ENCODE measurements around the gene NSMF. TPM values are rescaled to one million over a fixed set of nuclear protein-coding genes. Genes with fewer than 3 reads are reported as not detected.

The NSMF gene
- total RNA-seq, 4 donors from 2014 or later = 219 to 297 (median 270) TPM

DNA sequence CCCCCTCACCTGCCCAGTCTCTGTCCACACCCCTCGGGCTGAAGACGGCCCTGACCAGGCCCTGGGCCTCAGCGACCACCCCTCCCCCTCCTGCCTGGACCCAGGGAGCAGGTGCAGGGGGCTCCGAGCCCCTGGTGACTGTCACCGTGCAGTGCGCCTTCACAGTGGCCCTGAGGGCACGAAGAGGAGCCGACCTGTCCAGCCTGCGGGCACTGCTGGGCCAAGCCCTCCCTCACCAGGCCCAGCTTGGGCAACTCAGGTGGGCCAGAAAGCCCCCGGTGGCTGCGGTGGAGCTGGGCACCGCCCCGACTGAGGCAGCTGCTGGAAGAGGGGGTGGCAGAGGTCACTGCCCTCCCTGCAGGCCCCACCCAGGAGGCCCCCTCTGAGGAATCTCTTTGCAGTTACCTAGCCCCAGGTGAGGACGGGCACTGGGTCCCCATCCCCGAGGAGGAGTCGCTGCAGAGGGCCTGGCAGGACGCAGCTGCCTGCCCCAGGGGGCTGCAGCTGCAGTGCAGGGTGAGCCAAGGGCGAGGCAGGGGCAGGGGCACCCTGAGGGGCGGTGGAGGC, 25.7 kb downstream of the NSMF start:
- no peaks in the 10 kb centered on the region for H3K9me3 ChIP-seq
- H3K36me3 ChIP-seq = peaks cover 0 to 8% (median 0%) of the 10 kb centered on the region in 3 donors
- H3K27me3 ChIP-seq = peaks cover 0 to 12% of the 10 kb centered on the region in 2 donors
- 72 to 81% methylated on average over 8 to 16 of the region's 19 CpGs for WGBS, 2 donors
- H3K27ac ChIP-seq = no peak overlapping the region
- H3K4me3 ChIP-seq = no peak overlapping the region
- peaks cover 0 to 13% (median 3%) of the 10 kb centered on the region in 4 donors for H3K4me1 ChIP-seq
- no peak for DNase-seq (ENCODE audit: low spot score in 2 of 2)
- TF ChIP-seq, protein P1, sequence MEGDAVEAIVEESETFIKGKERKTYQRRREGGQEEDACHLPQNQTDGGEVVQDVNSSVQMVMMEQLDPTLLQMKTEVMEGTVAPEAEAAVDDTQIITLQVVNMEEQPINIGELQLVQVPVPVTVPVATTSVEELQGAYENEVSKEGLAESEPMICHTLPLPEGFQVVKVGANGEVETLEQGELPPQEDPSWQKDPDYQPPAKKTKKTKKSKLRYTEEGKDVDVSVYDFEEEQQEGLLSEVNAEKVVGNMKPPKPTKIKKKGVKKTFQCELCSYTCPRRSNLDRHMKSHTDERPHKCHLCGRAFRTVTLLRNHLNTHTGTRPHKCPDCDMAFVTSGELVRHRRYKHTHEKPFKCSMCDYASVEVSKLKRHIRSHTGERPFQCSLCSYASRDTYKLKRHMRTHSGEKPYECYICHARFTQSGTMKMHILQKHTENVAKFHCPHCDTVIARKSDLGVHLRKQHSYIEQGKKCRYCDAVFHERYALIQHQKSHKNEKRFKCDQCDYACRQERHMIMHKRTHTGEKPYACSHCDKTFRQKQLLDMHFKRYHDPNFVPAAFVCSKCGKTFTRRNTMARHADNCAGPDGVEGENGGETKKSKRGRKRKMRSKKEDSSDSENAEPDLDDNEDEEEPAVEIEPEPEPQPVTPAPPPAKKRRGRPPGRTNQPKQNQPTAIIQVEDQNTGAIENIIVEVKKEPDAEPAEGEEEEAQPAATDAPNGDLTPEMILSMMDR (IDR thresholded peaks at IDR 0.05) = no peak
- TF ChIP-seq POLR2A (IDR thresholded peaks at IDR 0.05) (no peak), EP300 (IDR thresholded peaks at IDR 0.05) (no peak)

GRCh38 chr9:137432687-137433348, 26.3 kb downstream of the NSMF start:
- TF ChIP-seq, protein P1 (IDR thresholded peaks at IDR 0.05) = no peak
- TF ChIP-seq EP300 (IDR thresholded peaks at IDR 0.05) = no peak
- TF ChIP-seq POLR2A (IDR thresholded peaks at IDR 0.05) = no peak
- H3K27ac ChIP-seq = no peak overlapping the region
- WGBS, 2 donors = 88 to 91% methylated on average over 11 to 18 of the region's 20 CpGs
- DNase-seq (ENCODE audit: low spot score in 2 of 2) = no peak
- H3K4me3 ChIP-seq = no peak overlapping the region
- peaks cover 0 to 13% (median 3%) of the 10 kb centered on the region in 4 donors for H3K4me1 ChIP-seq
- H3K36me3 ChIP-seq = peaks cover 0 to 8% (median 0%) of the 10 kb centered on the region in 3 donors
- no peaks in the 10 kb centered on the region for H3K9me3 ChIP-seq
- H3K27me3 ChIP-seq = peaks cover 0 to 12% of the 10 kb centered on the region in 2 donors

DNA sequence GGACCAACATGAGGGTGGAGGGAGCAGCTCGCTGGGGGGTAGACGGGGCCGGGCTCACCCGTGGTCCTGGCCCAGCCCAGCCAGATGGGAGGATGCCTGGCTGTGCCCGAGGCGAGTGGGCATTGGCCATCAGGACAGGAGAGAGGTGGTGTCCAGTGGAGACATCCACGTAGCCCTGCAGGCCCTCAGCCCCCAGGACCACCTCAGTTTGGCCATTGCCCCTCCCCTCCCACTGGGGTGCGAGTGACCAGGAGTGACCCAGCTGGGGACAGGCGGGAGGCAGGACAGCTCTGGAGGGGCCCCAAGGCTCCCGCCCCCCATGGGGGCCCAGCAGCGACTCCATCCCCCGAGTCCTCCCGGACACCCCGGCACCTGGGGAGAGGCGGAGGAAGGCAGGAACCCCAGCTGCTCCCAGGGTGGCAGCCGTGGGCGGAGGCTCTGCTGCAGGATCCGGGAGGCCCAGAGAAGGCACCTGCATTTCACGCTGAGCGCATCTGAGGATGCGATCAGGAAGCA, 27.7 kb downstream of the NSMF start:
- Histone ChIP-seq H3K4me3 (no peak overlapping the region), H3K27me3 (peaks cover 0 to under 1% of the 10 kb centered on the region in 2 donors), H3K4me1 (peaks cover 0 to 10% (median 3%) of the 10 kb centered on the region in 4 donors), H3K9me3 (no peaks in the 10 kb centered on the region), H3K27ac (no peak overlapping the region), H3K36me3 (peaks cover 0 to 8% (median 0%) of the 10 kb centered on the region in 3 donors)
- TF ChIP-seq POLR2A (IDR thresholded peaks at IDR 0.05) (no peak), EP300 (IDR thresholded peaks at IDR 0.05) (no peak)
- TF ChIP-seq, protein P1 (IDR thresholded peaks at IDR 0.05) = no peak
- DNase-seq (ENCODE audit: low spot score in 2 of 2) = no peak
- WGBS, 2 donors = 78 to 83% methylated on average over 13 to 17 of the region's 21 CpGs

- Histone ChIP-seq H3K4me1 (peaks cover 0 to 4% (median 1%) of the 10 kb centered on the region in 4 donors), H3K9me3 (no peaks in the 10 kb centered on the region), H3K36me3 (peaks cover 0 to 8% (median 0%) of the 10 kb centered on the region in 3 donors), H3K4me3 (no peak overlapping the region), H3K27ac (no peak overlapping the region), H3K27me3 (no peaks in the 10 kb centered on the region)
- DNase-seq (ENCODE audit: low spot score in 2 of 2) = no peak
- WGBS, 2 donors = 69 to 81% methylated on average over 14 to 17 of the region's 27 CpGs
- TF ChIP-seq EP300 (IDR thresholded peaks at IDR 0.05) (no peak), POLR2A (IDR thresholded peaks at IDR 0.05) (no peak)
Measured at GRCh38 chr9:137430723-137431415, 28.3 kb downstream of the NSMF start.

DNA sequence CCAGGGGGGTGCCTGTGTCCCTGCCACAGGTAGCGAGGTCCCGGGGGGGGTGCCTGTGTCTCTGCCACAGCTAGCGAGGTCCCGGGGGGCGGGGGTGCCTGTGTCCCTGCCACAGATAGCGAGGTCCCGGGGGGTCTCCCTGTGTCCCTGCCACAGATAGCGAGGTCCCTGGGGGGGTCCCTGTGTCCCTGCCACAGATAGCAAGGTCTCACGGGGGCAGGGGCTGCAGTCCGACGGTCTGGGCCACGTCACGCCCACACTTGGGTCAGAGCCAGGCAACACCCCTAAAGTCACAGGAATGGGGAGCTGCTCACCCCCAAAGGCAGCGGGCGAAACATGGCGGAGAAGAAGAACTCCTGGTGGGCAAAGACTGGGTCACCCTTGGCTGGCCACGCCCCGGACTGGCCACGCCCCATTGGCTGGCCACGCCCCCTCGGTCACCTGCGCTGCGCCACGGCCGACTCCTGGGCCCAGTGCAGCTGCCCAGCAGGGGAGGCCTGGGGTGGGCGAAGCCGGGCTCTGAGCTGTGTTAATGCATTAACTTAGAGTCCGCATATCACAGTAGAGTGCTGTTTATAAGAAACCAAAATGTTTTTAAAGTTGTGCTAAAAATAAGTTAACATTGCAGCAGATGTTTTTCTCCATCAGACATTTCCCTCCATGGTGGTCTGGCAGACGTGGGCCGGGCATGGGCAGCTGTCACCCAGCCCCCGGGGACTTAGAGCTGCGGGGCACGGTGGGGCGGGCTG, 29.0 kb downstream of the NSMF start:
- TF ChIP-seq EP300 (IDR thresholded peaks at IDR 0.05) (no peak), POLR2A (IDR thresholded peaks at IDR 0.05) (no peak)
- TF ChIP-seq, protein P1 (IDR thresholded peaks at IDR 0.05) = no peak
- peaks cover 0 to 3% (median 0%) of the 10 kb centered on the region in 4 donors for H3K4me1 ChIP-seq
- no peak overlapping the region for H3K4me3 ChIP-seq
- WGBS, 2 donors = 59% methylated on average over 19 to 24 of the region's 34 CpGs
- H3K27ac ChIP-seq = no peak overlapping the region
- no peak for DNase-seq (ENCODE audit: low spot score in 2 of 2)
- peaks cover 0 to 8% (median 0%) of the 10 kb centered on the region in 3 donors for H3K36me3 ChIP-seq
- H3K27me3 ChIP-seq = no peaks in the 10 kb centered on the region
- H3K9me3 ChIP-seq = no peaks in the 10 kb centered on the region
